Medulla oblongata (tissue), 1 donor: ENCODE measurements around the gene SLC1A5.
"Not testable (repeated sequence)": the region's sequence is repeated elsewhere in the genome, so short reads cannot be mapped to it uniquely, and the experiment has no call there.

Experiments used
- DNase-seq: peaks from one replicate; pipeline ENCODE4 v3.0.0-alpha.2; 2015; ENCODE audit errors: extremely low spot score

The SLC1A5 gene

GRCh38 chr19:46788262-46788967 lies at the start of gene SLC1A5:
SLC1A5 (minus strand) TSS chr19:46788594; CDS start chr19:46787965, 629 bp downstream.
- DNase-seq: peak; percentile 82

GRCh38 chr19:46838160-46838559 lies 49.8 kb upstream of the SLC1A5 start:
- DNase-seq: no peak

GRCh38 chr19:46834984-46835383 lies 46.6 kb upstream of the SLC1A5 start:
- DNase-seq: no peak

DNA sequence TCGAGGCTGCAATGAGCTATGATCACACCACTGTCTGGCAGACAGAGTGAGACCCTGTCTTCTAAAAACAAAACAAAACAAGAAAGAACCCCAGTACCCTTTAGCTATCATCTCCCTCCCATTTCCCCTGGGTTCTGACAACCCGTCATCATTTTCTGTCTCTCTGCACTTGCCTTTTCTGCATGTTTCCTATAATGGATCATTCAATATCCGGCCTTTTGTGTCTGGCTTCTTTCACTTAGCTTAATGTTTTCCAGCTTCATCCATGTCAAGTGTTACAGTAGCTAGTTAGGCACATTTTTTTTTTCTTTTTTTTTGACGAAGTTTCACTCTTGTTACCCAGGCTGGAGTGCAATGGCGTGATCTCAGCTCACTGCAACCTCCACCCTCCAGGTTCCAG lies 45.7 kb upstream of the SLC1A5 start:
- no peak for DNase-seq

- no peak for DNase-seq
Measured at GRCh38 chr19:46830864-46831263, 42.5 kb upstream of the SLC1A5 start.

- DNase-seq: no peak
Measured at GRCh38 chr19:46828484-46828883, 40.1 kb upstream of the SLC1A5 start.

GRCh38 chr19:46825731-46826055 lies 37.3 kb upstream of the SLC1A5 start:
- DNase-seq: no peak

DNA sequence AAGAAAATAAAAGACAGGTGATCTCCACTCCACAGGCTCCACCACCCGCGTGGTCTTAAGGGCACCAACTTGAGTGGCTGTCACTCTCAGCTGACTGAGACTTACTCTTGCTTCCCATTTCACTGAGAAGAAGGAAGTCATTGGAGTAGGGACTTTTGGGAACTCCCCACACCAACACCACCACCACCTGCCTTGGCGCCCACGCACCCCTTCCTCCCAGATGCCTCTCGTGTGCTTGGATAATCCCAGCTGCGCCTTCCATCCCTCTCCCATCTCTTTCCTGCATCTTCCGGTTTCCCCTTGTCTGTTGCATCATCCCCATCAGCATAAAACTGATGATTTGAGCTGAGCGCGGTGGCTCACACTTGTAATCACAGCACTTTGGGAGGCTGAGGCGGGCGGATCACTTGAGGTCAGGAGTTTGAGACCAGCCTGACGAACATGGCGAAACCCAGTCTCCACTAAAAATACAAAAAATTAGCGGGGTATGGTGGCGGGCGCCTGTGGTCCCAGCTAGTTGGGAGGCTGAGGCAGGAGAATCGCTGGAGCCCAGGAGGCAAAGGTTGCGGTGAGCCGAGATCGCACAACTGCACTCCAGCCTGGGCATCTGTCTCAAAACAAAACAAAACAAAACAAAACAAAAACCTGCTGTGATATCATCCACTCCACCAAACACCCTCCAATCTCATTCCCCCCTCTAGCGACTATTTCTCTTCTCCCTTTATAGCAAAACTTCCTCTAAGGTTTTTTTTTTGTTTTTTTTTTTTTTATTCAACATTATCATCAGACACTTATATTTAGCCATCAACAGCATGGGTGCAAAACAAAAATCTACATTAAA lies 36.7 kb upstream of the SLC1A5 start:
- DNase-seq: peak; percentile 60

DNA sequence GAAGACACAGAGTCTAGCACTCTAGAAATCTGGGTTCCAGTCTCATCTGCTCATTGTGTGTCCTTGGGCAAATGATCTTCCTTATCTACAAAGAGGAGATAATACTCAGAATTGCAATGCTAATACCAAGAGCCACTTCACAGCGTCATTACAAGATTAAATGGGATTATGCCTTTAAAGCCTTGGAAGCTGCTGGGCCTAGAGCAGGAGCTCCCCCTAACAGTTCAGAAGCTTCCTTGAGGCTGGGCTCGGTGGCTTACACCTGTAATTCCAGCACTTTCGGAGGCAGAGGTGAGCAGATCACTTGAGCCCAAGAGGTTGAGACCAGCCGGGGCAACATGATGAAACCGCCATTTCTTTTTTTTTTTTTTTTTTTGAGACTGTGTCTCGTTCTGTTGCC lies 34.7 kb upstream of the SLC1A5 start:
- DNase-seq: no peak

GRCh38 chr19:46822410-46822787 lies 34.0 kb upstream of the SLC1A5 start:
- not testable (repeated sequence) for DNase-seq

DNA sequence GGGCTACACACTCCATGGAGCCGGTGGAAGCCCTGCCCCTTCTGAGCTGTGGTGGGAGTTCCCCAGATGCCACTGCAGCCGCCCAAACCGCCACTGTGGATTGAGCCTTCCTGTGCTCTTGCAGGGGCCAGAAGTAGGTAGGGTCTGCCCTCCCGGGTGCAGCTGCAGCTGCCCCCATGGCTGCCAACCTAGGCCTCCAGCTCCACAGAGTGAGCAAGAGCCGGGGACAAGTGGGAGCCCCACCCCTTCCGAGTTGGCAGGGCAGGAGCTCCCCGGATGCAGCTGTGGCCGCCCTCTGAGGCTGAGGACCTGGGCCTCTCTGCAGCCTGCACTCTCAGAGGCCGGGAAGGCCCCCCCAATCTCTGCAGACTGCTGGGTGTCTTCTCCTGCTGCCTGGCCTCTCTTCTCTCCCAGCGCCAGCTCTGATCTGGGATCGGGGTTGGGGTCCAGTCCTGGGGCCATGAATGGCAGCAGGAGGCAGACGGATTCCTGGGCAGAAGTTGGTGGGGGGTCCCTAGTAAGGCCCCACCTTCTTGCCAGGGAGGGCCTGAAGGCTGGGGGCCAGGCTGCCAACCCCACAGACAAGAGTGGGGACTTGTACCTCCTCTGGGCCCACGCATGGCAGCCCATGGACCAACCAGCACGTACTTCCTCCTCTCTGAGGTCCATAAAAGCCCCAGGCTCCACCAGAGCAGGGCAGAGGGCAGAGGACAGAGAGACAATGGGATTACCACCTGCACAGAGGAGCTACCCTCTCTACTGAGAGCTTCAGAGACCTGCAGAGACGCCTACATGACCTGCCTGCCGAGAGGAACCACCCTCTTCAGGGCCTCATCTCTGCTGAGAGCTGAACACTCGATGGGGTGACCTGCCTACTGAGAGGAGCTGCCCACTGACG lies 33.4 kb upstream of the SLC1A5 start:
- DNase-seq: no peak

GRCh38 chr19:46818812-46819211 lies 30.4 kb upstream of the SLC1A5 start:
- no peak for DNase-seq

GRCh38 chr19:46815833-46816627 lies 27.6 kb upstream of the SLC1A5 start:
- DNase-seq: no peak

- DNase-seq: peak; percentile 29
Measured at GRCh38 chr19:46813839-46814358, 25.5 kb upstream of the SLC1A5 start.

DNA sequence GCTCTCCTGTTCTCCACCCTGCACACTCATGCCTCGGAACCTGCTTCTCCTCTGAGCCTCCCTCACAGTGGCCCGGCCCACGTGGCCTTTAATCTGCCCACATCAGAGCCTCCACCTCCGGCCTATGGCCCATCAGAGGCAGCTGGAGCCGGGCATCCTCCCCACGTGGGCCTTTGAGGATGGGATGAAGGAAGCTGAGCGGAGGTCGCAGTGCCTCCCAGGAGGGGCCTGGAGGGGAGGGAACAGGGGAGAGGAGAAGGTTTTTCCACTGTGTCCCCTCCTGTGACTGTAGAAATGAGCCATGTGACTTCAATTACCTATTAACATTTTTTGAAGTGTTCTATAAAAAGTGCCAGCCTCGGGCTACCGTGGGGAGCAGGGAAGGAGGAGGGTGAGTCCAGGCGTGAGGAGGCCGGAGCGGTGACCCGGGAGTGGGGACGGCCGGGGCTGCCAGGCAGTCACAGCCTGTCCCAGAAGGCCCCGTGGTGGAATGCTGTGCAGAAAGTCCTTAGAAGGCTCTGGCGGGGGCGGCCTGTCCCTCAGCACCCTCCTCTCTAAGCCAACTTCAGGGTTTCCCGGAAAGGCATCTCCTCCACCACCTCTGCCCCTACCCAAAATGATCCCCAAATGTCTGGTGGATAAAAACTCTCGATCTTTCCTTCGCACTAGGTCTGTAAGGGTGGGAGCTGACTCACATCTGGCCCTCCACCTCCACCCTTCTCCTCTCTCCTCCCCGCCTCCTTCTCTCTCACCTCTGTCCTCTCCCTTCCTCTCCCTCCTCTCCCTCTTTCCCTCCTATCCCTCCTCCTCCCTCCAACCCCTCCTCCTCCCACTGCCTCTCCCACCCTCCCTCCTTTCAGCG lies 24.8 kb upstream of the SLC1A5 start:
- DNase-seq: no peak

GRCh38 chr19:46809534-46810272 lies 21.3 kb upstream of the SLC1A5 start:
- no peak for DNase-seq

- no peak for DNase-seq
Measured at GRCh38 chr19:46806656-46807055, 18.3 kb upstream of the SLC1A5 start.

GRCh38 chr19:46804432-46804831 lies 16.0 kb upstream of the SLC1A5 start:
- DNase-seq: not testable (repeated sequence)

DNA sequence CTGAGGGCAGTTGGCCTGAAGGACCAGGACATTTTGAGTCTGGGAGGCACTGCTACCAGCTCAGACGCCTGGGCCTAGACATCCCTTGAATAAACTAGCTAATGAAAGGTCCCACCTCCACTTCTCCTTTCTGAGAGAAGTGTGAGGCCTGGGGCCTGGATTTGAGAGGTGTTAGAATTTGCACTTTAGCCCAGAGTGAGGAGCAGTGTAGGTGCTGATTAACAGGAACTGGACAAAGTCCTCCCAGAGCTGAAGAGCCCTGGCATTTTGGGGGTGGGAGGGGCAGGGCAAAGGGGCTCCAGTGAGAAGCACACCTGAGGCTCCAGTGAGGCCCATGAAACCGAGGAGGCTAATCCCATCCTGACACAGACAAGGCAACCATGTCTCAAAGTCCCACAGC lies 15.2 kb upstream of the SLC1A5 start:
- no peak for DNase-seq

- no peak for DNase-seq
Measured at GRCh38 chr19:46802152-46802551, 13.8 kb upstream of the SLC1A5 start.
